K562 (cell line): Measurements from ENCODE around the gene KCNA10. TPM values are rescaled to one million over a fixed set of nuclear protein-coding genes. Genes with fewer than 3 reads are reported as not detected.

ENCODE experiments used
- ATAC-seq: fragments of 200-7000 bp; cut with Tn5 transposase; 3 replicates; pipeline ENCODE4 v1.9.1; 2020; ENCODE audit warnings: moderate library complexity
- BruUV-seq: library from RNA; stranded (reverse); fragments of 400-500 nt; replicated peaks from 2 replicates; lab custom pipeline; 2021; lab: Mats Ljungman, UMichigan
- CTCF ChIA-PET: fragments of 300-600 bp; formaldehyde crosslinking; extraction: SDS; loops from one replicate; lab custom pipeline; 2021; ENCODE audit warnings: low intra/inter-chr PET ratio; lab: Yijun Ruan, JAX
- POLR2A ChIA-PET: fragments of 300-600, 350-650 bp; sonication (Branson Sonifier 250); formaldehyde crosslinking; extraction: SDS; loops from one replicate; lab custom pipeline; 2021; ENCODE audit warnings: antibody characterized with exemption, inconsistent platforms; lab: Yijun Ruan, JAX
- DNase-seq, 4 experiments: peaks; one replicate each; pipeline versions ENCODE4 v3.0.0 to v3.0.0-alpha.2; 2011 to 2018; ENCODE audit warnings: low spot score in 3 of 4, mixed read lengths in 3 of 4; ENCODE audit errors: extremely low read depth in 1 of 4
- FAIRE-seq: peaks from 2 replicates; lab custom pipeline; 2011; peaks lifted over from hg19 to GRCh38; lab: Jason Lieb, UNC
- H2AFZ ChIP-seq: 2 replicates; pipeline ENCODE4 v1.6.0; 2011; ENCODE audit warnings: low read depth, low read length, control low read depth, inconsistent platforms
- H3K27ac ChIP-seq: fragments of 200-600 bp; 3 replicates; pipeline ENCODE4 v1.8.0; 2011; ENCODE audit warnings: low read depth, mild to moderate bottlenecking, control low read depth, inconsistent platforms, low read length, moderate library complexity, mixed read lengths; ENCODE audit errors: extremely low read depth
- H3K27me3 ChIP-seq, 2 experiments: fragments of 300-600 bp in 1 of 2; 2 replicates in 1 of 2; 3 replicates in 1 of 2; pipeline versions ENCODE4 v1.6.0 to v1.8.0; 2011; ENCODE audit warnings: inconsistent platforms in 2 of 2, low read length in 2 of 2, mild to moderate bottlenecking in 1 of 2, mixed read lengths in 1 of 2, moderate library complexity in 1 of 2; ENCODE audit not compliant: control insufficient read depth in 2 of 2, insufficient read depth in 2 of 2
- H3K36me3 ChIP-seq: fragments of 300-600 bp; 3 replicates; pipeline ENCODE4 v1.8.0; 2011; ENCODE audit warnings: mild to moderate bottlenecking, low read length, inconsistent platforms; ENCODE audit not compliant: control insufficient read depth, insufficient read depth
- H3K4me1 ChIP-seq, 2 experiments: fragments of 200-600 bp in 1 of 2; replicated peaks in 1 of 2; 2 replicates in 1 of 2; 3 replicates in 1 of 2; pipeline versions ENCODE4 v1.5.1 to v1.8.0; 2011; ENCODE audit warnings: inconsistent platforms in 2 of 2, low read length in 2 of 2, mild to moderate bottlenecking in 1 of 2, mixed read lengths in 1 of 2, moderate library complexity in 1 of 2; ENCODE audit not compliant: control insufficient read depth in 2 of 2, insufficient read depth in 2 of 2
- H3K4me2 ChIP-seq: 2 replicates; pipeline ENCODE4 v1.6.1; 2011; ENCODE audit warnings: low read length, control low read depth, inconsistent platforms, mixed read lengths; ENCODE audit not compliant: insufficient read depth
- H3K4me3 ChIP-seq: fragments of 200-600 bp; sonication (generic), shearing (Covaris generic); 2 replicates; pipeline ENCODE4 v1.5.1; 2016; ENCODE audit warnings: control low read depth, inconsistent platforms
- H3K79me2 ChIP-seq: fragments of 200-600 bp; 3 replicates; pipeline ENCODE4 v1.8.0; 2011; ENCODE audit warnings: low read length, inconsistent platforms; ENCODE audit not compliant: control insufficient read depth, insufficient read depth
- H3K9ac ChIP-seq, 2 experiments: 2 replicates each; pipeline versions ENCODE4 v1.6.0 to v1.6.1; 2011; ENCODE audit warnings: low read depth in 2 of 2, low read length in 2 of 2, control low read depth in 1 of 2, inconsistent platforms in 1 of 2, mild to moderate bottlenecking in 1 of 2, mixed read lengths in 1 of 2; ENCODE audit not compliant: insufficient read depth in 1 of 2
- H3K9me1 ChIP-seq: one replicate; pipeline ENCODE4 v1.6.0; 2011; ENCODE audit warnings: inconsistent platforms, mild to moderate bottlenecking, low read length, moderate library complexity; ENCODE audit not compliant: control insufficient read depth, insufficient read depth
- H3K9me3 ChIP-seq: replicated peaks from 2 replicates; pipeline ENCODE4 v1.5.1; 2011; ENCODE audit warnings: low read depth, low read length, inconsistent platforms; ENCODE audit not compliant: control insufficient read depth, insufficient read depth
- H4K20me1 ChIP-seq: replicated peaks from 2 replicates; pipeline ENCODE4 v1.6.1; 2011; ENCODE audit warnings: low read length, inconsistent platforms, mixed read lengths; ENCODE audit not compliant: control insufficient read depth, insufficient read depth
- BRD9 ChIP-seq: fragments of 450-650 bp; IDR thresholded peaks from 2 replicates; pipeline ENCODE4 v1.6.1; 2018; ENCODE audit warnings: low read depth; ENCODE audit not compliant: partially characterized antibody
- CHD2 ChIP-seq: IDR thresholded peaks from 2 replicates; pipeline ENCODE4 v1.6.1; 2011; ENCODE audit warnings: low read depth, low read length
- MYC ChIP-seq, 2 experiments: fragments of 250-450 bp in 1 of 2; sonication (Bioruptor Pico) in 1 of 2; IDR thresholded peaks; 2 replicates each; pipeline versions ENCODE4 v1.5.1 to v1.6.1; 2012 to 2021; ENCODE audit warnings: low read depth in 2 of 2, borderline replicate concordance in 1 of 2, improper control_type of control experiment in 1 of 2, low read length in 1 of 2, mild to moderate bottlenecking in 1 of 2, moderate library complexity in 1 of 2
- SIRT6 ChIP-seq: IDR thresholded peaks from one replicate; pipeline ENCODE4 v1.6.1; 2012; ENCODE audit warnings: low read depth, mild to moderate bottlenecking, control low read depth, inconsistent platforms, low read length, moderate library complexity
- STAT5A ChIP-seq: IDR thresholded peaks from 2 replicates; pipeline ENCODE4 v1.6.1; 2012; ENCODE audit warnings: low read length, inconsistent platforms, borderline replicate concordance
- U2AF1 ChIP-seq: fragments of 200-400 bp; formaldehyde crosslinking; optimal IDR thresholded peaks from 2 replicates; pipeline ENCODE3; 2017; ENCODE audit warnings: mild to moderate bottlenecking, low read depth, low read length, moderate library complexity
- ZNF143 ChIP-seq: sonication (generic); formaldehyde crosslinking; IDR thresholded peaks from 2 replicates; pipeline ENCODE4 v1.9.0; 2022; ENCODE audit warnings: mild to moderate bottlenecking, missing genetic modification reagents
- ZNF263 ChIP-seq: sonication (generic); formaldehyde crosslinking; IDR thresholded peaks from 2 replicates; pipeline ENCODE4 v1.8.0; 2022; ENCODE audit warnings: mild to moderate bottlenecking, missing genetic modification reagents, borderline replicate concordance
- ZNF311 ChIP-seq: fragments of 250-450 bp; sonication (Bioruptor Pico); IDR thresholded peaks from 2 replicates; pipeline ENCODE4 v1.4.0; 2020; ENCODE audit warnings: mild to moderate bottlenecking, moderate library complexity
- ZNF324 ChIP-seq: fragments of 250-450 bp; sonication (Bioruptor Pico); IDR thresholded peaks from 2 replicates; pipeline ENCODE4 v1.4.0; 2020; ENCODE audit warnings: mild to moderate bottlenecking
- WGBS: fragments of 100-300 bp; shearing (Covaris generic); methylation state at CpG from one replicate; pipeline ENCODE4 v1.1.6; 2016; ENCODE audit warnings: low coverage, mixed read lengths; ENCODE audit not compliant: insufficient coverage; ENCODE audit errors: missing lambda C conversion rate; 5-methylcytosine and 5-hydroxymethylcytosine counted together
- in situ Hi-C: fragments of 300-500 bp; cut with MboI; formaldehyde crosslinking; loops from 4 replicates; pipeline ENCODE4 v1.15.0; 2018; ENCODE audit warnings: inconsistent platforms, mixed read lengths
- intact Hi-C: fragments of 100-400 bp; cut with micrococcal nuclease; formaldehyde crosslinking; loops from 2 replicates; pipeline ENCODE4 v1.14.2; 2022
- polyA plus RNA-seq, 8 experiments: library from polyadenylated mRNA; depleted of rRNA in 4 of 8; stranded (reverse) in 5 of 8; unstranded in 3 of 8; fragments of >200 nt; fragmentation: Nextera tagmentation in 2 of 8; fragmentation: Illumina TruSeq in 1 of 8; extraction: Ambion mirVana in 2 of 8; extraction: Trizol in 1 of 8; gene quantifications; 2 replicates each; pipeline versions ENCODE4 v1.2.1 to v1.2.3, GENCODE V29; 2011 to 2014; ENCODE audit warnings: inconsistent platforms in 1 of 8, missing spikeins in 1 of 8
- total RNA-seq, 7 experiments: library from RNA; depleted of rRNA in 6 of 7; stranded (reverse); fragments of >200 nt in 6 of 7; fragmentation: Illumina TruSeq in 2 of 7; extraction: Trizol in 2 of 7; gene quantifications; 2 replicates each; pipeline versions ENCODE4 v1.2.1 to v1.2.3, GENCODE V29; 2011 to 2021; ENCODE audit warnings: low replicate concordance in 1 of 7
- TF ChIP-seq, protein P1 (sequence below): fragments of 450-650 bp; IDR thresholded peaks from 2 replicates; pipeline ENCODE4 v1.6.1; 2017; ENCODE audit warnings: mild to moderate bottlenecking, moderate library complexity

The KCNA10 gene
- total and polyA plus RNA-seq, 9 of the 15 experiments (the other 6 are each of a cell fraction or from before 2014, with no cell fraction given), result not detected

DNA sequence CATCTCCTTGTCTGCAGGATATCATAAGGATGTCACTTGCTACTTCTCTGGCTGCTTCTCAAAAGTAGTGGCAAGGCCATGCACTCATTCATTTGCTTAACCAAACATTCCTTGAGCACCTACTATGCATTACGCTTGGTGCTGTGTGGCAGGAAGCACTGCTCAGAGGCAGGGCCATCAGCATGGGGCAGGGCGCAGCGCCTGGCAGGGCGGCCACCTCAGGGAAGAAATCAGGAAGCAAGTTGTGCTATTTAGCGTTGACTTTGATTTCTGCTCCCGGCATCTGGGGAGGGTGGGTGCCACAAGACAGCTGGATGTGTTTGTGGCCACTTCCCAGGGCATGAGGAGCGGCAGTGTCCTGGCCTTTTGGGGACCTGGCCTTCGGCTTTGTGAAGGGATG lies 40.1 kb downstream of the KCNA10 start:
- ChIA-PET CTCF (no interaction called here), POLR2A (interaction anchor here (0.7 kb wide), 1 partner anchor 18 kb away, joined by 3 read pairs; no protein-coding TSS in a partner anchor)
- H2AFZ ChIP-seq, result no peak overlapping the region
- no peak for FAIRE-seq
- no peaks in the 10 kb centered on the region for H3K79me2 ChIP-seq
- no peaks in the 10 kb centered on the region for H3K9me3 ChIP-seq
- H3K4me2 ChIP-seq, result no peak overlapping the region
- peaks cover 3% of the 10 kb centered on the region for H3K9me1 ChIP-seq
- H3K9ac ChIP-seq, result no peak overlapping the region
- ATAC-seq, result no peak
- no peak overlapping the region for H3K4me3 ChIP-seq
- no peak for DNase-seq
- H3K4me1 ChIP-seq, result peaks cover 0 to 7% of the 10 kb centered on the region in 2 experiments; a peak in 4 of 5 replicates
- peaks cover 9 to 52% of the 10 kb centered on the region in 2 experiments for H3K27me3 ChIP-seq
- in situ Hi-C loops, result no loop called here
- no peaks in the 10 kb centered on the region for H3K36me3 ChIP-seq
- no peak for TF ChIP-seq ZNF263 (CRISPR knock-in tag)
- TF ChIP-seq ZNF324, result no peak
- TF ChIP-seq STAT5A, result no peak
- TF ChIP-seq SIRT6, result no peak
- TF ChIP-seq BRD9, result no peak
- TF ChIP-seq ZNF311, result no peak
- TF ChIP-seq MYC (IDR thresholded peaks at IDR 0.05; ENCODE audit: low read depth, low read length), result no peak
- no peak for TF ChIP-seq MYC (CRISPR knock-in tag; IDR thresholded peaks at IDR 0.05; ENCODE audit: borderline replicate concordance, low read depth)
- no peak for TF ChIP-seq ZNF143
- TF ChIP-seq, protein P1, sequence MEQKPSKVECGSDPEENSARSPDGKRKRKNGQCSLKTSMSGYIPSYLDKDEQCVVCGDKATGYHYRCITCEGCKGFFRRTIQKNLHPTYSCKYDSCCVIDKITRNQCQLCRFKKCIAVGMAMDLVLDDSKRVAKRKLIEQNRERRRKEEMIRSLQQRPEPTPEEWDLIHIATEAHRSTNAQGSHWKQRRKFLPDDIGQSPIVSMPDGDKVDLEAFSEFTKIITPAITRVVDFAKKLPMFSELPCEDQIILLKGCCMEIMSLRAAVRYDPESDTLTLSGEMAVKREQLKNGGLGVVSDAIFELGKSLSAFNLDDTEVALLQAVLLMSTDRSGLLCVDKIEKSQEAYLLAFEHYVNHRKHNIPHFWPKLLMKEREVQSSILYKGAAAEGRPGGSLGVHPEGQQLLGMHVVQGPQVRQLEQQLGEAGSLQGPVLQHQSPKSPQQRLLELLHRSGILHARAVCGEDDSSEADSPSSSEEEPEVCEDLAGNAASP, result no peak
- TF ChIP-seq U2AF1, result no peak
- TF ChIP-seq CHD2, result no peak
- BruUV-seq, result no TSS peak
- H4K20me1 ChIP-seq, result peaks cover 10% of the 10 kb centered on the region; the same call in 1 of the 2 replicates
- 5% methylated on average over 8 of the region's 8 CpGs for WGBS
- intact Hi-C loops, result no loop called here
- no peak overlapping the region for H3K27ac ChIP-seq
